SK-N-MC (cell line): ENCODE results near the gene F2RL3.

Experiments used
- DNase-seq: peaks from one replicate; pipeline ENCODE4 v3.0.0-alpha.2; 2011; ENCODE audit warnings: low read depth, low spot score
- H3K27ac ChIP-seq: fragments of 200-600 bp; sonication (generic); 2 replicates; pipeline ENCODE4 v1.5.1; 2016; ENCODE audit warnings: mixed run types
- H3K36me3 ChIP-seq: fragments of 200-600 bp; sonication (generic); 2 replicates; pipeline ENCODE4 v1.6.1; 2017; ENCODE audit warnings: antibody characterized with exemption, low read length, mixed read lengths; ENCODE audit not compliant: insufficient read depth
- H3K4me3 ChIP-seq: fragments of 200-600 bp; sonication (generic); 2 replicates; pipeline ENCODE4 v1.5.1; 2016
- H3K9ac ChIP-seq: fragments of 200-600 bp; sonication (generic); 2 replicates; pipeline ENCODE4 v1.8.0; 2017; ENCODE audit warnings: mixed run types, mixed read lengths; ENCODE audit not compliant: insufficient read length
- H3K9me3 ChIP-seq: fragments of 200-600 bp; sonication (generic); 2 replicates; pipeline ENCODE4 v1.6.1; 2017; ENCODE audit warnings: low read depth, mild to moderate bottlenecking, antibody characterized with exemption, low read length, moderate library complexity, mixed read lengths
- EZH2 ChIP-seq: fragments of 200-600 bp; sonication (generic); IDR thresholded peaks from one replicate; pipeline ENCODE4 v1.6.1; 2017; ENCODE audit warnings: antibody characterized with exemption
- FOXP2 ChIP-seq: optimal IDR thresholded peaks from 2 replicates; pipeline ENCODE3; 2011; ENCODE audit warnings: mild to moderate bottlenecking, moderate library complexity; ENCODE audit not compliant: insufficient read depth; ENCODE audit errors: extremely low read length, control extremely low read depth
- POLR2AphosphoS5 ChIP-seq: IDR thresholded peaks from 2 replicates; pipeline ENCODE4 v1.6.1; 2012; ENCODE audit warnings: mild to moderate bottlenecking, low read depth, low read length, borderline replicate concordance

Gene F2RL3

GRCh38 chr19:16888629-16889365, at the start of gene F2RL3:
TSS of gene F2RL3 (plus strand) at chr19:16888999. CDS start at chr19:16889190, 191 bp downstream.
- Histone ChIP-seq H3K9ac (no peak within 1 kb of the TSS), H3K27ac (no peak within 1 kb of the TSS), H3K4me3 (no peak within 1 kb of the TSS), H3K9me3 (no peaks in the 10 kb centered on the region), H3K36me3 (no peaks in the 10 kb centered on the region)
- no peak for DNase-seq
- TF ChIP-seq EZH2 (no peak), FOXP2 (no peak), POLR2AphosphoS5 (no peak)

- H3K9me3 ChIP-seq: no peaks in the 10 kb centered on the region
- peaks cover 57% of the 10 kb centered on the region for H3K36me3 ChIP-seq
- H3K9ac ChIP-seq: no peak overlapping the region
- H3K27ac ChIP-seq: no peak overlapping the region
- H3K4me3 ChIP-seq: no peak overlapping the region
- TF ChIP-seq FOXP2 (no peak), EZH2 (no peak), POLR2AphosphoS5 (no peak)
- DNase-seq: no peak
Measured at GRCh38 chr19:16841391-16841926, 47.3 kb upstream of the F2RL3 start.

GRCh38 chr19:16846901-16847300, 41.9 kb upstream of the F2RL3 start:
- Histone ChIP-seq H3K9me3 (no peaks in the 10 kb centered on the region), H3K36me3 (peaks cover 82% of the 10 kb centered on the region), H3K27ac (no peak overlapping the region), H3K4me3 (no peak overlapping the region), H3K9ac (no peak overlapping the region)
- no peak for DNase-seq
- TF ChIP-seq EZH2: no peak

- TF ChIP-seq FOXP2 (no peak), POLR2AphosphoS5 (no peak), EZH2 (no peak)
Measured at GRCh38 chr19:16847430-16847829, 41.4 kb upstream of the F2RL3 start.

GRCh38 chr19:16849168-16849567, 39.6 kb upstream of the F2RL3 start:
- TF ChIP-seq EZH2: no peak
- TF ChIP-seq FOXP2: no peak
- no peak for TF ChIP-seq POLR2AphosphoS5
- Histone ChIP-seq H3K9ac (no peak overlapping the region), H3K4me3 (no peak overlapping the region), H3K36me3 (peaks cover 85% of the 10 kb centered on the region), H3K9me3 (no peaks in the 10 kb centered on the region), H3K27ac (no peak overlapping the region)
- no peak for DNase-seq

More at GRCh38 chr19:16847430-16847829, 41.4 kb upstream of the F2RL3 start:
- Histone ChIP-seq H3K9me3 (no peaks in the 10 kb centered on the region), H3K4me3 (no peak overlapping the region), H3K9ac (no peak overlapping the region), H3K27ac (no peak overlapping the region), H3K36me3 (peaks cover 84% of the 10 kb centered on the region)
- DNase-seq: no peak

GRCh38 chr19:16850133-16850532, 38.7 kb upstream of the F2RL3 start:
- Histone ChIP-seq H3K36me3 (peaks cover 85% of the 10 kb centered on the region), H3K9me3 (no peaks in the 10 kb centered on the region), H3K27ac (no peak overlapping the region), H3K4me3 (no peak overlapping the region), H3K9ac (no peak overlapping the region)
- TF ChIP-seq FOXP2 (no peak), EZH2 (no peak), POLR2AphosphoS5 (no peak)
- DNase-seq: no peak

- peaks cover 81% of the 10 kb centered on the region for H3K36me3 ChIP-seq
- no peak overlapping the region for H3K27ac ChIP-seq
- DNase-seq: no peak
- no peak overlapping the region for H3K9ac ChIP-seq
- TF ChIP-seq POLR2AphosphoS5 (no peak), EZH2 (no peak), FOXP2 (no peak)
- no peaks in the 10 kb centered on the region for H3K9me3 ChIP-seq
- H3K4me3 ChIP-seq: no peak overlapping the region
Measured at GRCh38 chr19:16851031-16851712, 37.6 kb upstream of the F2RL3 start.

- TF ChIP-seq POLR2AphosphoS5: no peak
- no peak for TF ChIP-seq FOXP2
- no peak for TF ChIP-seq EZH2
- no peak overlapping the region for H3K9ac ChIP-seq
- H3K27ac ChIP-seq: no peak overlapping the region
- H3K9me3 ChIP-seq: no peaks in the 10 kb centered on the region
- no peak for DNase-seq
- H3K4me3 ChIP-seq: no peak overlapping the region
- peaks cover 62% of the 10 kb centered on the region for H3K36me3 ChIP-seq
Measured at GRCh38 chr19:16853066-16853465, 35.7 kb upstream of the F2RL3 start.
